K562 (cell line): ENCODE data around the gene TSHR. TPM values are rescaled to one million over a fixed set of nuclear protein-coding genes. Genes with fewer than 3 reads are reported as not detected.
"Not testable (repeated sequence)": the region's sequence is repeated elsewhere in the genome, so short reads cannot be mapped to it uniquely, and the experiment has no call there.

Experiments
- ATAC-seq: fragments of 200-7000 bp; cut with Tn5 transposase; 3 replicates; pipeline ENCODE4 v1.9.1; 2020; ENCODE audit warnings: moderate library complexity
- BruUV-seq: library from RNA; stranded (reverse); fragments of 400-500 nt; replicated peaks from 2 replicates; lab custom pipeline; 2021; lab: Mats Ljungman, UMichigan
- CTCF ChIA-PET: fragments of 300-600 bp; formaldehyde crosslinking; extraction: SDS; loops from one replicate; lab custom pipeline; 2021; ENCODE audit warnings: low intra/inter-chr PET ratio; lab: Yijun Ruan, JAX
- POLR2A ChIA-PET: fragments of 300-600, 350-650 bp; sonication (Branson Sonifier 250); formaldehyde crosslinking; extraction: SDS; loops from one replicate; lab custom pipeline; 2021; ENCODE audit warnings: antibody characterized with exemption, inconsistent platforms; lab: Yijun Ruan, JAX
- DNase-seq, 4 experiments: peaks; one replicate each; pipeline versions ENCODE4 v3.0.0 to v3.0.0-alpha.2; 2011 to 2018; ENCODE audit warnings: low spot score in 3 of 4, mixed read lengths in 3 of 4; ENCODE audit errors: extremely low read depth in 1 of 4
- FAIRE-seq: peaks from 2 replicates; lab custom pipeline; 2011; peaks lifted over from hg19 to GRCh38; lab: Jason Lieb, UNC
- H2AFZ ChIP-seq: 2 replicates; pipeline ENCODE4 v1.6.0; 2011; ENCODE audit warnings: low read depth, low read length, control low read depth, inconsistent platforms
- H3K27ac ChIP-seq: fragments of 200-600 bp; 3 replicates; pipeline ENCODE4 v1.8.0; 2011; ENCODE audit warnings: low read depth, mild to moderate bottlenecking, control low read depth, inconsistent platforms, low read length, moderate library complexity, mixed read lengths; ENCODE audit errors: extremely low read depth
- H3K27me3 ChIP-seq, 2 experiments: fragments of 300-600 bp in 1 of 2; 2 replicates in 1 of 2; 3 replicates in 1 of 2; pipeline versions ENCODE4 v1.6.0 to v1.8.0; 2011; ENCODE audit warnings: inconsistent platforms in 2 of 2, low read length in 2 of 2, mild to moderate bottlenecking in 1 of 2, mixed read lengths in 1 of 2, moderate library complexity in 1 of 2; ENCODE audit not compliant: control insufficient read depth in 2 of 2, insufficient read depth in 2 of 2
- H3K36me3 ChIP-seq: fragments of 300-600 bp; 3 replicates; pipeline ENCODE4 v1.8.0; 2011; ENCODE audit warnings: mild to moderate bottlenecking, low read length, inconsistent platforms; ENCODE audit not compliant: control insufficient read depth, insufficient read depth
- H3K4me1 ChIP-seq, 2 experiments: fragments of 200-600 bp in 1 of 2; replicated peaks in 1 of 2; 2 replicates in 1 of 2; 3 replicates in 1 of 2; pipeline versions ENCODE4 v1.5.1 to v1.8.0; 2011; ENCODE audit warnings: inconsistent platforms in 2 of 2, low read length in 2 of 2, mild to moderate bottlenecking in 1 of 2, mixed read lengths in 1 of 2, moderate library complexity in 1 of 2; ENCODE audit not compliant: control insufficient read depth in 2 of 2, insufficient read depth in 2 of 2
- H3K4me2 ChIP-seq: 2 replicates; pipeline ENCODE4 v1.6.1; 2011; ENCODE audit warnings: low read length, control low read depth, inconsistent platforms, mixed read lengths; ENCODE audit not compliant: insufficient read depth
- H3K4me3 ChIP-seq: fragments of 200-600 bp; sonication (generic), shearing (Covaris generic); 2 replicates; pipeline ENCODE4 v1.5.1; 2016; ENCODE audit warnings: control low read depth, inconsistent platforms
- H3K79me2 ChIP-seq: fragments of 200-600 bp; 3 replicates; pipeline ENCODE4 v1.8.0; 2011; ENCODE audit warnings: low read length, inconsistent platforms; ENCODE audit not compliant: control insufficient read depth, insufficient read depth
- H3K9ac ChIP-seq, 2 experiments: 2 replicates each; pipeline versions ENCODE4 v1.6.0 to v1.6.1; 2011; ENCODE audit warnings: low read depth in 2 of 2, low read length in 2 of 2, control low read depth in 1 of 2, inconsistent platforms in 1 of 2, mild to moderate bottlenecking in 1 of 2, mixed read lengths in 1 of 2; ENCODE audit not compliant: insufficient read depth in 1 of 2
- H3K9me1 ChIP-seq: one replicate; pipeline ENCODE4 v1.6.0; 2011; ENCODE audit warnings: inconsistent platforms, mild to moderate bottlenecking, low read length, moderate library complexity; ENCODE audit not compliant: control insufficient read depth, insufficient read depth
- H3K9me3 ChIP-seq: replicated peaks from 2 replicates; pipeline ENCODE4 v1.5.1; 2011; ENCODE audit warnings: low read depth, low read length, inconsistent platforms; ENCODE audit not compliant: control insufficient read depth, insufficient read depth
- H4K20me1 ChIP-seq: replicated peaks from 2 replicates; pipeline ENCODE4 v1.6.1; 2011; ENCODE audit warnings: low read length, inconsistent platforms, mixed read lengths; ENCODE audit not compliant: control insufficient read depth, insufficient read depth
- FOXA3 ChIP-seq, 2 experiments: fragments of 450-650 bp in 1 of 2; sonication (generic) in 1 of 2; formaldehyde crosslinking; IDR thresholded peaks in 1 of 2; conservative IDR thresholded peaks in 1 of 2; 2 replicates each; pipeline versions ENCODE4 v1.4.0 to v1.8.0; 2020 to 2022; ENCODE audit warnings: mild to moderate bottlenecking in 2 of 2, missing genetic modification reagents in 1 of 2
- FOXK2 ChIP-seq, 2 experiments: fragments of 450-650 bp; IDR thresholded peaks in 1 of 2; conservative IDR thresholded peaks in 1 of 2; 2 replicates each; pipeline ENCODE4 v1.6.1; 2016; ENCODE audit warnings: low read depth in 2 of 2, mild to moderate bottlenecking in 1 of 2
- YY1 ChIP-seq, 3 experiments: IDR thresholded peaks; 2 replicates each; pipeline ENCODE4 v1.6.1; 2011; ENCODE audit warnings: low read length in 2 of 3, mild to moderate bottlenecking in 2 of 3, moderate library complexity in 2 of 3, borderline replicate concordance in 1 of 3, control low read depth in 1 of 3, low read depth in 1 of 3; ENCODE audit not compliant: insufficient read depth in 3 of 3, insufficient replicate concordance in 2 of 3, control insufficient read depth in 1 of 3, insufficient read length in 1 of 3; ENCODE audit errors: extremely low read depth in 1 of 3
- ZNF384 ChIP-seq: IDR thresholded peaks from 2 replicates; pipeline ENCODE4 v1.6.1; 2012; ENCODE audit warnings: low read depth, low read length, improper control_type of control experiment
- WGBS: fragments of 100-300 bp; shearing (Covaris generic); methylation state at CpG from one replicate; pipeline ENCODE4 v1.1.6; 2016; ENCODE audit warnings: low coverage, mixed read lengths; ENCODE audit not compliant: insufficient coverage; ENCODE audit errors: missing lambda C conversion rate; 5-methylcytosine and 5-hydroxymethylcytosine counted together
- in situ Hi-C: fragments of 300-500 bp; cut with MboI; formaldehyde crosslinking; loops from 4 replicates; pipeline ENCODE4 v1.15.0; 2018; ENCODE audit warnings: inconsistent platforms, mixed read lengths
- intact Hi-C: fragments of 100-400 bp; cut with micrococcal nuclease; formaldehyde crosslinking; loops from 2 replicates; pipeline ENCODE4 v1.14.2; 2022
- polyA plus RNA-seq, 8 experiments: library from polyadenylated mRNA; depleted of rRNA in 4 of 8; stranded (reverse) in 5 of 8; unstranded in 3 of 8; fragments of >200 nt; fragmentation: Nextera tagmentation in 2 of 8; fragmentation: Illumina TruSeq in 1 of 8; extraction: Ambion mirVana in 2 of 8; extraction: Trizol in 1 of 8; gene quantifications; 2 replicates each; pipeline versions ENCODE4 v1.2.1 to v1.2.3, GENCODE V29; 2011 to 2014; ENCODE audit warnings: inconsistent platforms in 1 of 8, missing spikeins in 1 of 8
- total RNA-seq, 7 experiments: library from RNA; depleted of rRNA in 6 of 7; stranded (reverse); fragments of >200 nt in 6 of 7; fragmentation: Illumina TruSeq in 2 of 7; extraction: Trizol in 2 of 7; gene quantifications; 2 replicates each; pipeline versions ENCODE4 v1.2.1 to v1.2.3, GENCODE V29; 2011 to 2021; ENCODE audit warnings: low replicate concordance in 1 of 7
- TF ChIP-seq, protein P1 (sequence below), 2 experiments: fragments of 450-650 bp; conservative IDR thresholded peaks; 2 replicates each; pipeline ENCODE4 v1.6.1; 2017; ENCODE audit warnings: mild to moderate bottlenecking in 2 of 2, moderate library complexity in 2 of 2

Gene TSHR
- total and polyA plus RNA-seq, 9 of the 15 experiments (the other 6 are each of a cell fraction or from before 2014, with no cell fraction given), result 0.01 to 0.10 TPM; not detected in 7

DNA sequence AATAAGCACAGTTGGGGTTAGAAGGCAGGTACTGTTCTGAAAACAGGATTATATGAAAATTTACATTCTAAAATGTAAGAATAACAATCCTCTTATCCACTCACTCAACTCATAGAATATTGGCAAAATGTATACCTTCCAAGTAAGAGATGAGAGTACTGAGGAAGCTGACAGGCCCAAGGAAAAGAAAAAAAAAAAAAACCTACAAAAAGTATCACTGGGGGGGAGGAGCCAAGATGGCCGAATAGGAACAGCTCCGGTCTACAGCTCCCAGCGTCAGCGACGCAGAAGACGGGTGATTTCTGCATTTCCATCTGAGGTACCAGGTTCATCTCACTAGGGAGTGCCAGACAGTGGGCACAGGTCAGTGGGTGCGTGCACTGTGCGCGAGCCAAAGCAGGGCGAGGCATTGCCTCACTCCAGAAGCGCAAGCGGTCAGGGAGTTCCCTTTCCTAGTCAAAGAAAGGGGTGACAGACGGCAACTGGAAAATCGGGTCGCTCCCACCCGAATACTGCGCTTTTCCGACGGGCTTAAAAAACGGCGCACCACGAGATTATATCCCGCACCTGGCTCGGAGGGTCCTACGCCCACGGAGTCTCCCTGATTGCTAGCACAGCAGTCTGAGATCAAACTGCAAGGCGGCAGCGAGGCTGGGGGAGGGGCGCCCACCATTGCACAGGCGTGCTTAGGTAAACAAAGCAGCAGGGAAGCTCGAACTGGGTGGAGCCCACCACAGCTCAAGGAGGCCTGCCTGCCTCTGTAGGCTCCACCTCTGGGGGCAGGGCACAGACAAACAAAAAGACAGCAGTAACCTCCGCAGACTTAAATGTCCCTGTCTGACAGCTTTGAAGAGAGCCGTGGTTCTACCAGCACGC is 158.8 kb downstream of the TSHR start:
- H3K4me2 ChIP-seq, H3K9me3 ChIP-seq, H3K4me3 ChIP-seq, in situ Hi-C loops, H3K36me3 ChIP-seq, POLR2A ChIA-PET, H3K79me2 ChIP-seq, FAIRE-seq, H3K27me3 ChIP-seq, H3K4me1 ChIP-seq, H3K9ac ChIP-seq, intact Hi-C loops, H3K27ac ChIP-seq, H3K9me1 ChIP-seq, H4K20me1 ChIP-seq: not testable (repeated sequence)
- TSS peak; percentile 74 for BruUV-seq
- CTCF ChIA-PET, result interaction anchor here (0.6 kb wide), 1 partner anchor 427 kb away, joined by 4 read pairs; no protein-coding TSS in a partner anchor
- 3% methylated on average over 13 of the region's 34 CpGs for WGBS
- DNase-seq, result peak in 1 of 4 experiments; percentile 16
- peak; percentile 59 for ATAC-seq
- H2AFZ ChIP-seq, result peak overlapping the region; percentile 74
- TF ChIP-seq, protein P1, sequence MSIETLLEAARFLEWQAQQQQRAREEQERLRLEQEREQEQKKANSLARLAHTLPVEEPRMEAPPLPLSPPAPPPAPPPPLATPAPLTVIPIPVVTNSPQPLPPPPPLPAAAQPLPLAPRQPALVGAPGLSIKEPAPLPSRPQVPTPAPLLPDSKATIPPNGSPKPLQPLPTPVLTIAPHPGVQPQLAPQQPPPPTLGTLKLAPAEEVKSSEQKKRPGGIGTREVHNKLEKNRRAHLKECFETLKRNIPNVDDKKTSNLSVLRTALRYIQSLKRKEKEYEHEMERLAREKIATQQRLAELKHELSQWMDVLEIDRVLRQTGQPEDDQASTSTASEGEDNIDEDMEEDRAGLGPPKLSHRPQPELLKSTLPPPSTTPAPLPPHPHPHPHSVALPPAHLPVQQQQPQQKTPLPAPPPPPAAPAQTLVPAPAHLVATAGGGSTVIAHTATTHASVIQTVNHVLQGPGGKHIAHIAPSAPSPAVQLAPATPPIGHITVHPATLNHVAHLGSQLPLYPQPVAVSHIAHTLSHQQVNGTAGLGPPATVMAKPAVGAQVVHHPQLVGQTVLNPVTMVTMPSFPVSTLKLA (conservative IDR thresholded peaks at IDR 0.05), result peak in 1 of 2 experiments; percentile 69; a peak in 2 of 4 replicates
- TF ChIP-seq YY1 (IDR thresholded peaks at IDR 0.05; ENCODE audit: borderline replicate concordance in 1 of 3, control insufficient read depth in 1 of 3, extremely low read depth in 1 of 3, insufficient read depth in 3 of 3, insufficient read length in 1 of 3, insufficient replicate concordance in 2 of 3, low read depth in 1 of 3, low read length in 2 of 3) (peak in 2 of 3 experiments; percentile 25 to 53), ZNF384 (peak; percentile 42; the same call in 1 of the 2 replicates), FOXA3 (CRISPR knock-in tag; conservative IDR thresholded peaks at IDR 0.05 in 1 of 2, IDR thresholded peaks at IDR 0.05 in 1 of 2) (peak; percentile 29 to 90; a peak in 2 of 4 replicates), FOXK2 (conservative IDR thresholded peaks at IDR 0.05 in 1 of 2, IDR thresholded peaks at IDR 0.05 in 1 of 2; ENCODE audit: low read depth in 2 of 2) (peak in 1 of 2 experiments; percentile 28; a peak in 1 of 4 replicates)
